HFF-Myc (cell line): ENCODE results near the gene LDLRAD3.

Source experiments
- DNase-seq: peaks from one replicate; pipeline ENCODE4 v3.0.0-alpha.2; 2011; ENCODE audit warnings: low read depth; ENCODE audit errors: extremely low read depth
- H3K4me3 ChIP-seq: replicated peaks from 2 replicates; pipeline ENCODE4 v1.5.1; 2011; ENCODE audit warnings: low read depth, mild to moderate bottlenecking, control low read depth, low read length
- CTCF ChIP-seq: IDR thresholded peaks from 2 replicates; pipeline ENCODE4 v1.5.1; 2012; ENCODE audit warnings: mild to moderate bottlenecking, low read depth, low read length, control low read depth; ENCODE audit errors: missing control alignments

LDLRAD3 gene

GRCh38 chr11:36153551-36153950 lies 209.7 kb downstream of the LDLRAD3 start:
- TF ChIP-seq CTCF: no peak
- DNase-seq: no peak
- no peak overlapping the region for H3K4me3 ChIP-seq

- H3K4me3 ChIP-seq: no peak overlapping the region
- TF ChIP-seq CTCF: no peak
- no peak for DNase-seq
These were observed 211.3 kb downstream of the LDLRAD3 start for GRCh38 chr11:36155124-36155561.

DNA sequence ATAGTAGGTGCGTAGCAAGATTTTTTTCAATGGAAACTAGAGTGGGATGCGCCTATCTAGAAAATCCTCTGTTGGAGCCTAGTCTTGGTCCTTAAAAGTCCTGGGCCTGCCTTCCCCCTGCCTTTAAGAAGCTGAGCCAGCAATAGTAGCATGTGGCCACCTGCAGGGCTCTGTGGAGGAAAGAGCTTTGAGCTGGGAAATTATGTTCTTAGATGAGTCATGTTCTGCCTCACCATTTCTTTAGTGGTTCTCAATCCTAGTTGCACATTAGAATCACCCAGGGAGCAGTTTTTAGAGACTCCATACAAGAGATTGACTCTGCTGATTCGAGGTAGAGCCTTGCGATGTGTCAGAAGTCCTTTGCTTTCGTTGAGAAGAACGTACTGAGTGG lies 211.9 kb downstream of the LDLRAD3 start:
- DNase-seq: no peak
- H3K4me3 ChIP-seq: no peak overlapping the region
- TF ChIP-seq CTCF: no peak

- no peak overlapping the region for H3K4me3 ChIP-seq
- DNase-seq: no peak
- no peak for TF ChIP-seq CTCF
These were observed 212.4 kb downstream of the LDLRAD3 start for GRCh38 chr11:36156161-36156816.

GRCh38 chr11:36156817-36157519 lies 213.1 kb downstream of the LDLRAD3 start:
- DNase-seq: no peak
- H3K4me3 ChIP-seq: no peak overlapping the region
- TF ChIP-seq CTCF: no peak

DNA sequence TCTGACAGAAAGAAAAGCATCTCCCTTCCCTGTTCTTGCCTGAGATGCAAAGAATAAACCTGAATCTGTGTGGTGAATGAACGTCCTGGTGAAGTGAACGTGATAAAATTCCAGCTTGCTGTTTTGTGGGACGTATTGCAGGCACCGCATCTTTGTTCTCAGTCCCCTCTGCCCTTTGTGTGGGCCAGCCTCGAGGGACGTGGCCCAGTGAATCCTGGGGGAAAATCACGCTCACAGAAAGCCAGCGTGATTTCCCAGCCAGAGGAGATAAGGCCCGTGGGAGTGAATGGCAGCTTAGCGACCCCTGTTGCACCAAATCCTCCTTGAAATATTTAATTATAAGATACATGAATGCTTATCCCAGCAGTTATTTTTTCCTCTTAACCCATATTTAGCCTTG lies 216.2 kb downstream of the LDLRAD3 start:
- H3K4me3 ChIP-seq: no peak overlapping the region
- no peak for DNase-seq
- no peak for TF ChIP-seq CTCF

GRCh38 chr11:36161572-36161971 lies 217.7 kb downstream of the LDLRAD3 start:
- TF ChIP-seq CTCF: no peak
- H3K4me3 ChIP-seq: no peak overlapping the region
- no peak for DNase-seq
